ENCODE measurements around the gene TMBIM4.

- no peak for TF ChIP-seq CTCF (IDR thresholded peaks at IDR 0.05; ENCODE audit: low read depth, low read length)
- no peak for TF ChIP-seq EZH2phosphoT487 (IDR thresholded peaks at IDR 0.05; ENCODE audit: low read depth)
Observed at GRCh38 chr12:66217342-66217917, 47.6 kb upstream of the TMBIM4 start.
